ENCODE data around the gene LTBP2. TPM values are rescaled to one million over a fixed set of nuclear protein-coding genes. Genes with fewer than 3 reads are reported as not detected.

The LTBP2 gene
- total RNA-seq, 1 experiment from 2014 or later = 1.5 TPM

DNA sequence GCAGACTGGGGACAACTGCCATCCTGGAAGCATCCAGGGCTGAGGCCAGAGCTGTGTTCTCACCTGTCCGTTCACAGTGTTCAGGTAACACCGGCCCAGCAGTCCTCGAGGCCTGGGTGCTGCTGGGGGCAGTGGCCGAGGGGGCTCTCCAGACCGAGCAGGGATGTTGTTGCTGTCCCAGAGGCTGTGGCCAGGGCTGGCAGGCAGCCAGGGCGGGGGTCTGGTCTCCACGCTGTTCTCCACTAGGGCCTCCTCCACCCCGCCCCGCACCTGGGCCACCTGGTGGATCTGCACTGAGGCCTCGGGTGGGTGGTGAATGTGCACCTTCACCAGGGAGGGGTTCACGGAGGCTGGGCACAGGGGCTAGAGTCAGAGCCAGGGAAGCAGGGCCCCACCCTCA, 61.0 kb downstream of the LTBP2 start:
- Histone ChIP-seq H3K27me3 (ENCODE audit: insufficient read depth, low read length) (no peaks in the 10 kb centered on the region), H3K9me3 (ENCODE audit: control insufficient read depth in 1 of 2, insufficient read depth in 1 of 2, low read depth in 1 of 2, low read length in 2 of 2) (no peaks in the 10 kb centered on the region), H3K9ac (ENCODE audit: low read length) (no peak overlapping the region), H3K79me2 (ENCODE audit: insufficient read depth, low read length) (no peaks in the 10 kb centered on the region), H3K4me2 (ENCODE audit: low read length) (no peak overlapping the region), H3K9me2 (ENCODE audit: insufficient read depth) (no peaks in the 10 kb centered on the region), H3K36me3 (ENCODE audit: control insufficient read depth in 1 of 2, insufficient read depth in 2 of 2, low read length in 2 of 2) (no peaks in the 10 kb centered on the region), H3K4me1 (ENCODE audit: control insufficient read depth in 1 of 2, insufficient read depth in 2 of 2, low read length in 2 of 2) (no peaks in the 10 kb centered on the region), H3K4me3 (replicated peaks in 1 of 2; ENCODE audit: low read depth in 1 of 2, low read length in 2 of 2) (no peak overlapping the region), H3K27ac (ENCODE audit: low read depth, low read length) (no peak overlapping the region), H2AFZ (ENCODE audit: low read depth, low read length, poor library complexity, severe bottlenecking) (no peak overlapping the region), H4K20me1 (ENCODE audit: insufficient read depth) (no peaks in the 10 kb centered on the region)
- ChIA-PET POLR2A (no interaction called here), RAD21 (ENCODE audit: low non-redundant PET in 1 of 2, low total read pairs in 2 of 2, uncharacterized antibody in 2 of 2, unreplicated experiment in 2 of 2) (no interaction called here), CTCF (no interaction called here)
- no peak for DNase-seq (ENCODE audit: low read depth, low spot score)
- TF ChIP-seq EGR1 (IDR thresholded peaks at IDR 0.05; ENCODE audit: low read depth) (no peak), TCF7L2 (IDR thresholded peaks at IDR 0.05; ENCODE audit: borderline replicate concordance, extremely low read depth, insufficient read depth, insufficient read length) (no peak), EZH2 (IDR thresholded peaks at IDR 0.05) (no peak), ZFX (IDR thresholded peaks at IDR 0.05) (no peak), FOSL1 (IDR thresholded peaks at IDR 0.05; ENCODE audit: low read depth) (no peak), CBX3 (IDR thresholded peaks at IDR 0.05; ENCODE audit: low read depth) (no peak), JUND (IDR thresholded peaks at IDR 0.05) (no peak), SRF (IDR thresholded peaks at IDR 0.05; ENCODE audit: low read depth) (no peak), EZH2phosphoT487 (IDR thresholded peaks at IDR 0.05; ENCODE audit: borderline replicate concordance) (no peak), CTCF (IDR thresholded peaks at IDR 0.05 in 2 of 3, conservative IDR thresholded peaks at IDR 0.05 in 1 of 3; ENCODE audit: borderline replicate concordance in 1 of 3, insufficient read depth in 1 of 3, low read depth in 2 of 3, low read length in 2 of 3) (no peak), MAX (IDR thresholded peaks at IDR 0.05) (no peak), RAD21 (IDR thresholded peaks at IDR 0.05; ENCODE audit: low read depth) (no peak)
- TF ChIP-seq, protein P1, sequence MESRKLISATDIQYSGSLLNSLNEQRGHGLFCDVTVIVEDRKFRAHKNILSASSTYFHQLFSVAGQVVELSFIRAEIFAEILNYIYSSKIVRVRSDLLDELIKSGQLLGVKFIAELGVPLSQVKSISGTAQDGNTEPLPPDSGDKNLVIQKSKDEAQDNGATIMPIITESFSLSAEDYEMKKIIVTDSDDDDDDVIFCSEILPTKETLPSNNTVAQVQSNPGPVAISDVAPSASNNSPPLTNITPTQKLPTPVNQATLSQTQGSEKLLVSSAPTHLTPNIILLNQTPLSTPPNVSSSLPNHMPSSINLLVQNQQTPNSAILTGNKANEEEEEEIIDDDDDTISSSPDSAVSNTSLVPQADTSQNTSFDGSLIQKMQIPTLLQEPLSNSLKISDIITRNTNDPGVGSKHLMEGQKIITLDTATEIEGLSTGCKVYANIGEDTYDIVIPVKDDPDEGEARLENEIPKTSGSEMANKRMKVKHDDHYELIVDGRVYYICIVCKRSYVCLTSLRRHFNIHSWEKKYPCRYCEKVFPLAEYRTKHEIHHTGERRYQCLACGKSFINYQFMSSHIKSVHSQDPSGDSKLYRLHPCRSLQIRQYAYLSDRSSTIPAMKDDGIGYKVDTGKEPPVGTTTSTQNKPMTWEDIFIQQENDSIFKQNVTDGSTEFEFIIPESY (IDR thresholded peaks at IDR 0.05; ENCODE audit: extremely low read depth, insufficient replicate concordance, low read length) = no peak
- TF ChIP-seq, protein P2, sequence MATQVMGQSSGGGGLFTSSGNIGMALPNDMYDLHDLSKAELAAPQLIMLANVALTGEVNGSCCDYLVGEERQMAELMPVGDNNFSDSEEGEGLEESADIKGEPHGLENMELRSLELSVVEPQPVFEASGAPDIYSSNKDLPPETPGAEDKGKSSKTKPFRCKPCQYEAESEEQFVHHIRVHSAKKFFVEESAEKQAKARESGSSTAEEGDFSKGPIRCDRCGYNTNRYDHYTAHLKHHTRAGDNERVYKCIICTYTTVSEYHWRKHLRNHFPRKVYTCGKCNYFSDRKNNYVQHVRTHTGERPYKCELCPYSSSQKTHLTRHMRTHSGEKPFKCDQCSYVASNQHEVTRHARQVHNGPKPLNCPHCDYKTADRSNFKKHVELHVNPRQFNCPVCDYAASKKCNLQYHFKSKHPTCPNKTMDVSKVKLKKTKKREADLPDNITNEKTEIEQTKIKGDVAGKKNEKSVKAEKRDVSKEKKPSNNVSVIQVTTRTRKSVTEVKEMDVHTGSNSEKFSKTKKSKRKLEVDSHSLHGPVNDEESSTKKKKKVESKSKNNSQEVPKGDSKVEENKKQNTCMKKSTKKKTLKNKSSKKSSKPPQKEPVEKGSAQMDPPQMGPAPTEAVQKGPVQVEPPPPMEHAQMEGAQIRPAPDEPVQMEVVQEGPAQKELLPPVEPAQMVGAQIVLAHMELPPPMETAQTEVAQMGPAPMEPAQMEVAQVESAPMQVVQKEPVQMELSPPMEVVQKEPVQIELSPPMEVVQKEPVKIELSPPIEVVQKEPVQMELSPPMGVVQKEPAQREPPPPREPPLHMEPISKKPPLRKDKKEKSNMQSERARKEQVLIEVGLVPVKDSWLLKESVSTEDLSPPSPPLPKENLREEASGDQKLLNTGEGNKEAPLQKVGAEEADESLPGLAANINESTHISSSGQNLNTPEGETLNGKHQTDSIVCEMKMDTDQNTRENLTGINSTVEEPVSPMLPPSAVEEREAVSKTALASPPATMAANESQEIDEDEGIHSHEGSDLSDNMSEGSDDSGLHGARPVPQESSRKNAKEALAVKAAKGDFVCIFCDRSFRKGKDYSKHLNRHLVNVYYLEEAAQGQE (IDR thresholded peaks at IDR 0.05; ENCODE audit: low read depth) = no peak
- intact Hi-C loops (cut with micrococcal nuclease) = no loop called here
- no peak for ATAC-seq
- no TSS peak for BruUV-seq (replicated peaks)
